NCI-H524 (cell line): ENCODE data around the gene CCDC102B.

Experiments used
- DNase-seq, 2 experiments: peaks; one replicate each; lab custom pipeline; 2025; lab: John Stamatoyannopoulos, UW

The CCDC102B gene

DNA sequence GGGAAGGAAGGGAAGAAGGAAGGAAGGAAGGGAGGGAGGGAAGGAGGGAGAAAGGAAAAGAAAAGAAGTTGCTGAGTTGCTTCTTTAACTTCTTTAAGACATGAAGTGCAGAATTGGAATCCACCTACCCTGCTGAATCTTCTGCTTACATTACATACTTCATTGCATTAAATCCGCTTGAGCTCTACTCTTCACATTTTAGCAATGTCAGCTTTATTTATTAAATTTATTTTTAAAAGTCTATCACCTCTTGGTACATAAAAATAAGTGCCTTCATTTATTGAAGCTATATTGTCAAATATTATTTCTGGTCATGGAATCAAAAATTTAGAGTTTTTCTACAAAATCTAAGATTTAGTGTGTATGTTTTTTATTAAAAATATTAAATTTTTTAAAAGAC is 284.6 kb downstream of the CCDC102B start:
- no peak for DNase-seq

GRCh38 chr18:69085951-69086350 is 288.1 kb downstream of the CCDC102B start:
- DNase-seq, result no peak

- no peak for DNase-seq
Observed at GRCh38 chr18:69088973-69089372, 291.1 kb downstream of the CCDC102B start.

- no peak for DNase-seq
Observed at GRCh38 chr18:69097349-69097748, 299.5 kb downstream of the CCDC102B start.

DNA sequence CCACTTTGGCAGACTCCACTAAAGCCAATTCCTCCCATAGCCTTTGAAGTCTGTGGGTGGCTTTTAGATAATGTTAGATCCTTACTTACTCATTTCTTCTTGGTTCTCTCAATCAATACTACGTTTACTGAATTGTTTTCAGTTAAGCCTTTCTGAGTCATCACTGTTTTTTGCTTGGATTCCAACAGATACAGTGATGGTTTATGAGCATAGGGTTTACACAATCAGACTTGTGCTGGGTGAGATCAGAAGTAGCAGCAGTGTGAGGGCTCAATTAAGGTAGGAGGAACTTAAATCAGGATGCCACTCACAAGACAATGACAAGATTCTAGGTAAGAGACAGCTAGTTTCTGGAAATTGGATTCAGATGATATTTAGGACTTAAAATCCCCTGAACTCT is 305.1 kb downstream of the CCDC102B start:
- no peak for DNase-seq
